Measurements from ENCODE around the gene IGSF11. TPM values are rescaled to one million over a fixed set of nuclear protein-coding genes. Genes with fewer than 3 reads are reported as not detected.
"Not testable (repeated sequence)": the region's sequence is repeated elsewhere in the genome, so short reads cannot be mapped to it uniquely, and the experiment has no call there.

Gene IGSF11
- total RNA-seq, 1 donor from 2014 or later, result 0.39 TPM

DNA sequence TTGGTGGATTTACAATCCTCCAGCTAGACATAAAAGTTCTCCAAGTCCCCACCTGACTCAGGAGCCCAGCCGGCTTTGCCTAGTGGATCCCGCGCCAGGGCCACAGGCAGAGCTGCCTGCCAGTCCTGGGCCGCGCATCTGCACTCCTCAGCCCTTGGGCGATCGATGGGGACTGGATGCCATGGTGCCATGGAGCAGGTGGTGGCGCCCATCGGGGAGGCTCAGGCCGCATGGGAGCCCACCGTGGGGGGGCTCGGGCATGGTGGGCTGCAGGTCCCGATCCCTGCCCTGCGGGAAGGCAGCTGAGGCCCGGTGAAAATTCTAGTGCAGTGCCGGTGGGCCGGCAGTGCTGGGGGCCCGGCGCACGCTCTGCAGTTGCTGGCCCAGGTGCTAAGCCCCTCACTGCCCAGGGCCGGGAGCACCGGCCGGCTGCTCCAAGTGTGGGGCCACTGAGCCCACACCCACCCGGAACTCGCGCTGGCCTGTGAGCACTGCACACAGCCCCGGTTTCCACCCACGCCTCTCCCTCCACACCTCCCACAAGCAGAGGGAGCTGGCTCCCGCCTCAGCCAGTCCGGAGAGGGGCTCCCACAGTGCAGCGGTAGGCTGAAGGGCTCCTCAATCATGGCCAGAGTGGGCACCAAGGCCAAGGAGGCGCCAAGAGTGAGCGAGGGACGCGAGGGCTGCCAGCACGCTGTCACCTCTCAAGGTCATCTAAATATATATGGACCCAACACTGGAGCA lies 38.8 kb upstream of the IGSF11 start:
- FAIRE-seq, result no peak
- H3K27ac Mint-ChIP-seq (ENCODE audit: unreplicated experiment), result no peak overlapping the region

DNA sequence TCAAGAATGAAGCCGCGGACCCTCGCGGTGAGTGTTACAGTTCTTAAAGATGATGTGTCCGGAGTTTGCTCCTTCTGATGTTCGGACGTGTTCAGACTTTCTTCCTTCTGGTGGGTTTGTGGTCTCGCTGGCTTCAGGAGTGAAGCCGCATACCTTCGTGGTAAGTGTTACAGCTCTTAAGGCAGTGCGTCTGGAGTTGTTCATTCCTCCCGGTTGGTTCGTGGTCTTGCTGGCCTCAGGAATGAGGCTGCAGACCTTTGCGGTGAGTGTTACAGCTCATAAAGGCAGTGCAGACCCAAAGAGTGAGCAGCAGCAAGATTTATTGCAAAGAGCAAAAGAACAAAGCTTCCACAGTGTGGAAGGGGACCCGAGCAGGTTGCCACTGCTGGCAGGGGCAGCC lies 37.8 kb upstream of the IGSF11 start:
- not testable (repeated sequence) for H3K4me3 ChIP-seq (ENCODE audit: insufficient read depth, low read depth, low read length); H3K4me2 ChIP-seq (ENCODE audit: low read length); H3K4me1 ChIP-seq (ENCODE audit: insufficient read depth, low read length); H3K27ac ChIP-seq (ENCODE audit: low read depth, low read length); H3K4me1 Mint-ChIP-seq (ENCODE audit: low read depth, unreplicated experiment); H3K9ac ChIP-seq (ENCODE audit: low read length); H4K20me1 ChIP-seq (ENCODE audit: insufficient read depth, low read length); H3K36me3 Mint-ChIP-seq (ENCODE audit: low read depth, unreplicated experiment); FAIRE-seq; H3K27me3 Mint-ChIP-seq (ENCODE audit: low read depth, unreplicated experiment); H3K36me3 ChIP-seq (ENCODE audit: insufficient read depth, low read length); H2AFZ ChIP-seq (ENCODE audit: low read depth, low read length); H3K27ac Mint-ChIP-seq (ENCODE audit: unreplicated experiment); H3K79me2 ChIP-seq (ENCODE audit: insufficient read depth, low read length); H3K9me3 ChIP-seq (ENCODE audit: insufficient read depth, low read depth, low read length); H3K27me3 ChIP-seq (ENCODE audit: insufficient read depth, low read length)
- Mint-ChIP-seq H3K9me3 (ENCODE audit: unreplicated experiment) (peaks cover 15% of the 10 kb centered on the region), H3K4me3 (ENCODE audit: unreplicated experiment) (peak overlapping the region; percentile 13)
- DNase-seq (ENCODE audit: low read depth), result peak; percentile 51

More for the DNA sequence above, 38.8 kb upstream of the IGSF11 start:
- Histone ChIP-seq H3K36me3 (ENCODE audit: insufficient read depth, low read length) (no peaks in the 10 kb centered on the region), H3K79me2 (ENCODE audit: insufficient read depth, low read length) (no peaks in the 10 kb centered on the region), H3K9me3 (ENCODE audit: insufficient read depth, low read depth, low read length) (no peaks in the 10 kb centered on the region), H3K4me3 (ENCODE audit: insufficient read depth, low read depth, low read length) (no peak overlapping the region), H3K9ac (ENCODE audit: low read length) (no peak overlapping the region), H4K20me1 (ENCODE audit: insufficient read depth, low read length) (no peaks in the 10 kb centered on the region), H3K4me2 (ENCODE audit: low read length) (no peak overlapping the region), H3K4me1 (ENCODE audit: insufficient read depth, low read length) (no peaks in the 10 kb centered on the region), H2AFZ (ENCODE audit: low read depth, low read length) (no peak overlapping the region), H3K27ac (ENCODE audit: low read depth, low read length) (no peak overlapping the region), H3K27me3 (ENCODE audit: insufficient read depth, low read length) (no peaks in the 10 kb centered on the region)
- Mint-ChIP-seq H3K9me3 (ENCODE audit: unreplicated experiment) (peaks cover 18% of the 10 kb centered on the region), H3K27me3 (ENCODE audit: low read depth, unreplicated experiment) (peaks cover 2% of the 10 kb centered on the region), H3K4me3 (ENCODE audit: unreplicated experiment) (no peak overlapping the region), H3K4me1 (ENCODE audit: low read depth, unreplicated experiment) (peaks cover 2% of the 10 kb centered on the region), H3K36me3 (ENCODE audit: low read depth, unreplicated experiment) (peaks cover 2% of the 10 kb centered on the region)
- DNase-seq (ENCODE audit: low read depth), result no peak
- TF ChIP-seq, protein P1, sequence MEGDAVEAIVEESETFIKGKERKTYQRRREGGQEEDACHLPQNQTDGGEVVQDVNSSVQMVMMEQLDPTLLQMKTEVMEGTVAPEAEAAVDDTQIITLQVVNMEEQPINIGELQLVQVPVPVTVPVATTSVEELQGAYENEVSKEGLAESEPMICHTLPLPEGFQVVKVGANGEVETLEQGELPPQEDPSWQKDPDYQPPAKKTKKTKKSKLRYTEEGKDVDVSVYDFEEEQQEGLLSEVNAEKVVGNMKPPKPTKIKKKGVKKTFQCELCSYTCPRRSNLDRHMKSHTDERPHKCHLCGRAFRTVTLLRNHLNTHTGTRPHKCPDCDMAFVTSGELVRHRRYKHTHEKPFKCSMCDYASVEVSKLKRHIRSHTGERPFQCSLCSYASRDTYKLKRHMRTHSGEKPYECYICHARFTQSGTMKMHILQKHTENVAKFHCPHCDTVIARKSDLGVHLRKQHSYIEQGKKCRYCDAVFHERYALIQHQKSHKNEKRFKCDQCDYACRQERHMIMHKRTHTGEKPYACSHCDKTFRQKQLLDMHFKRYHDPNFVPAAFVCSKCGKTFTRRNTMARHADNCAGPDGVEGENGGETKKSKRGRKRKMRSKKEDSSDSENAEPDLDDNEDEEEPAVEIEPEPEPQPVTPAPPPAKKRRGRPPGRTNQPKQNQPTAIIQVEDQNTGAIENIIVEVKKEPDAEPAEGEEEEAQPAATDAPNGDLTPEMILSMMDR (IDR thresholded peaks at IDR 0.05; ENCODE audit: insufficient read depth, low read depth, low read length), result no peak
- TF ChIP-seq EZH2 (IDR thresholded peaks at IDR 0.05; ENCODE audit: insufficient read depth, low read length), result no peak

DNA sequence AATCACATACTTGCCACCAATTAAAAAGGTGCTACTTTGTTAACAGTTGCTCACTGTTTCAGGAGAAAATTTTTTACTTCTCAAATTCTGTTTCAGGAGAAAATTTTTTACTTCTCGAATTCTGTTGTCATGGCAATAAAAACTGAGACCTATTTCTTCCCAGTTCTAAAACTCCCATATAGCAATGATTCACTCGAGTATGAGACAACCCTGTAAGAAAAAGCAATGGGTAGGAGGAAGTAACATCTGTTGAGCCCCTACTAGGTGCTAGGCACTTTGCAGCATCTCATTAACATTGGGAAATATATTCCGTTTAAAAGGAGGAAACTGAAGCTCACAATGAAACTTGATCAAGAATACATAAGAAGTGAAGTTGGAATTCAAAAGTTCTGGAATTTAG lies 35.1 kb upstream of the IGSF11 start:
- Mint-ChIP-seq H3K27me3 (ENCODE audit: low read depth, unreplicated experiment) (peaks cover 5% of the 10 kb centered on the region), H3K4me1 (ENCODE audit: low read depth, unreplicated experiment) (peaks cover 2% of the 10 kb centered on the region), H3K9me3 (ENCODE audit: unreplicated experiment) (peaks cover 1% of the 10 kb centered on the region), H3K4me3 (ENCODE audit: unreplicated experiment) (no peak overlapping the region), H3K27ac (ENCODE audit: unreplicated experiment) (no peak overlapping the region), H3K36me3 (ENCODE audit: low read depth, unreplicated experiment) (peaks cover 2% of the 10 kb centered on the region)
- Histone ChIP-seq H4K20me1 (ENCODE audit: insufficient read depth, low read length) (no peaks in the 10 kb centered on the region), H3K79me2 (ENCODE audit: insufficient read depth, low read length) (no peaks in the 10 kb centered on the region), H3K27ac (ENCODE audit: low read depth, low read length) (no peak overlapping the region), H3K9ac (ENCODE audit: low read length) (no peak overlapping the region), H3K9me3 (ENCODE audit: insufficient read depth, low read depth, low read length) (no peaks in the 10 kb centered on the region), H3K4me2 (ENCODE audit: low read length) (no peak overlapping the region), H2AFZ (ENCODE audit: low read depth, low read length) (no peak overlapping the region), H3K4me3 (ENCODE audit: insufficient read depth, low read depth, low read length) (no peak overlapping the region), H3K4me1 (ENCODE audit: insufficient read depth, low read length) (no peaks in the 10 kb centered on the region), H3K27me3 (ENCODE audit: insufficient read depth, low read length) (no peaks in the 10 kb centered on the region), H3K36me3 (ENCODE audit: insufficient read depth, low read length) (no peaks in the 10 kb centered on the region)
- TF ChIP-seq, protein P1 (IDR thresholded peaks at IDR 0.05; ENCODE audit: insufficient read depth, low read depth, low read length), result no peak
- no peak for TF ChIP-seq EZH2 (IDR thresholded peaks at IDR 0.05; ENCODE audit: insufficient read depth, low read length)
- FAIRE-seq (no peak), DNase-seq (ENCODE audit: low read depth) (no peak)
